Activated T-cell treated with anti-CD3 and anti-CD28 coated beads, Interleukin-2, amount 50 U/mL, for 72 hours (primary cell): ENCODE measurements around the gene ARHGAP10. TPM values are rescaled to one million over a fixed set of nuclear protein-coding genes. Genes with fewer than 3 reads are reported as not detected.

ENCODE experiments used
- ATAC-seq, 2 donors: fragments of 150-1000 bp; cut with Tn5 transposase; replicated peaks in 1 of 2; 2 replicates each; pipeline ENCODE4 v1.10.0; 2021; ENCODE audit warnings: moderate library complexity in 2 of 2, mild to moderate bottlenecking in 1 of 2
- DNase-seq, 2 donors: peaks; one replicate each; pipeline ENCODE4 v3.0.0; 2021 to 2022; ENCODE audit warnings: mixed read lengths in 1 of 2
- H3K27ac Mint-ChIP-seq: one replicate; pipeline ENCODE4 v1.8.0; 2022; ENCODE audit warnings: mild to moderate bottlenecking, moderate library complexity, mixed read lengths
- H3K27me3 Mint-ChIP-seq: one replicate; pipeline ENCODE4 v1.8.0; 2022; ENCODE audit warnings: low read depth, mixed read lengths
- H3K36me3 Mint-ChIP-seq, 2 donors: one replicate each; pipeline ENCODE4 v1.8.0; 2022; ENCODE audit warnings: mixed read lengths in 2 of 2, mild to moderate bottlenecking in 1 of 2; ENCODE audit not compliant: insufficient read depth in 2 of 2
- H3K4me1 Mint-ChIP-seq: one replicate; pipeline ENCODE4 v1.8.0; 2022; ENCODE audit warnings: low read depth, mixed read lengths
- H3K4me3 Mint-ChIP-seq, 2 donors: one replicate each; pipeline ENCODE4 v1.8.0; 2022; ENCODE audit warnings: mild to moderate bottlenecking in 2 of 2, mixed read lengths in 2 of 2, moderate library complexity in 2 of 2
- H3K9me3 Mint-ChIP-seq, 2 donors: one replicate each; pipeline ENCODE4 v1.8.0; 2022; ENCODE audit warnings: mixed read lengths in 2 of 2
- total RNA-seq, 2 donors: library from RNA; stranded (reverse); gene quantifications; one replicate each; pipeline ENCODE4 v1.2.3, GENCODE V29; 2022

ARHGAP10 gene
- total RNA-seq, 2 donors from 2014 or later = 9.3 to 12.4 TPM

DNA sequence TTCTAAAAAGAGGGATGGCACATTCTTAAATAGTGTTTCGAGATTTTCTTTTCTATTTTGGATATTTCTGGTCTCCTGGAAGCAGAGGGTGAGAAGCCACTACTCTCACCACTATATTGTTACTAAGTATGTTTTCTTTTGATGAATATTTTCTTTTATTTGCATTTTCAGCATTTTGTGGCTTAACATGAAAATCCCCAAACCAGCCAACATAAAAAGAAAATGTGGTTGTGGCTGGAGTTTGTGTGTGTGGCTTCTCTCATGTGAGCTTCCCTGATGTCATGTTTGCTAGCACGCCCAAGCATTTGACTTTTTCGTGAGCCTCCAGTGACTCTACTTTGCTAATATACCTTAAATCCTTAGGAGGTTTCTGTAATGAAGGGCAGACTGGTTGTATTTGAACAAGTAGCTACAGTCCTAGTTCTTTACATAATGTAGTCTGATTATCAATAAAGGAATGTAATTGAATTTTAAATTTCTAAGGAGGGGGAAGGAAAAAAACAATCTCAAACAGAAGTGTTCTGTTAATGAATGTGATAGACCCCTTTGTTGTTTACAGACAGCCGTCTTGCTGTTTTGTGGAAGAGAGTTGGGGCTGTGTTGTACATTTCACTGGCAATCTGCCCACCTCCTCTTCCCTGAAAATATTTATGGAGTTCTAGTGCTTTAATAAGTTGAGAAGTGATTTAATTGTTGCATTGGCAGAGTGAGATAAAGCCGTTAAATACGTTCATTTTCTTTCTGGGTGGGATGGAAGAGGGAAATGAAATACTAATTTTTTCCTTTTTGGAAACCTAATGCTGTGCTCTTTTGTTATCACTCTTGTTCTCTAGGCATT lies 114.6 kb downstream of the ARHGAP10 start:
- peak; percentile 28 to 37 for DNase-seq
- Mint-ChIP-seq H3K4me1 (no peaks in the 10 kb centered on the region), H3K4me3 (no peak overlapping the region), H3K27me3 (peaks cover 6% of the 10 kb centered on the region), H3K27ac (no peak overlapping the region), H3K9me3 (no peaks in the 10 kb centered on the region), H3K36me3 (no peaks in the 10 kb centered on the region)
- ATAC-seq = peak; percentile 74 to 84

DNA sequence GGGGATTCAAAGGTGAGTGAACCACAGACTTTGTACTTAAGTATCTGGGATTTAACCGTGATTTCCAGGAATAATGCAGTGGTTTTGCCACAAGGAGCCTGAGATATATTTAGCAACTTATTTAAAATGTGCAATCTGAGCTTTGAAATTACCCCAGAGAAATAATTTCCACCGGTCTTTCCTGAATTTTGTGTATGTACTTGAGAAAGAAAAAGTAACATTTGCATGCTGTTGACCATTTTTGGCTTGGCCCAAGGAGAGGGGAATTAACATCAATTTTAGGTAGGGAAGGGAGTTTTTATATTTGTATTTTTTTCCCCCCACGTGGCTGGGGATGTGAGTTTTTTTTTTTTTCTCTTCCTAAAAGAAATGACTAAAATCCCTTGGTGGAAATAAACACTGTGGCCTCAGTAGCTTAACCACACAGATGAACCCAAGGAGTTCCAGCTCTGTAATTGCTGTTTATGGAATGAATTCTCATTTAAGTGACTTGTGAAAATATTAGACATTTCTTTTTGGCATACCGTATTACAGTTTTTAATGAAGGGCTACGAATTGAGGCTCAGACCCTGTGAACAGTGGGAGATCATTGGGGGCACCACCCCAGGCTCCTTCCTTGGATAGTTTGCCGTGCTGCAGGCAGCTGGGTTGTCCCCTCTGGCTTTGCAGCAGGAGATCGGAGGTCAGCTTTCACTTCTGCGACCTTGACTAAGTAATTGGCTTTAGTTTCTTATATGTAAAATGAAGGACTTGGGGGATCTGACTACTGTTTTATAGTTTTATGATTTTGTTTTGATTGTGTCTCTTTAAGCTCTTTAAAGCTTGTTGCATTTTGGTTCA lies 116.1 kb downstream of the ARHGAP10 start:
- no peaks in the 10 kb centered on the region for H3K9me3 Mint-ChIP-seq
- no peak overlapping the region for H3K27ac Mint-ChIP-seq
- H3K4me3 Mint-ChIP-seq = no peak overlapping the region
- H3K4me1 Mint-ChIP-seq = no peaks in the 10 kb centered on the region
- DNase-seq (no peak), ATAC-seq (no peak)
- no peaks in the 10 kb centered on the region for H3K36me3 Mint-ChIP-seq
- no peaks in the 10 kb centered on the region for H3K27me3 Mint-ChIP-seq

DNA sequence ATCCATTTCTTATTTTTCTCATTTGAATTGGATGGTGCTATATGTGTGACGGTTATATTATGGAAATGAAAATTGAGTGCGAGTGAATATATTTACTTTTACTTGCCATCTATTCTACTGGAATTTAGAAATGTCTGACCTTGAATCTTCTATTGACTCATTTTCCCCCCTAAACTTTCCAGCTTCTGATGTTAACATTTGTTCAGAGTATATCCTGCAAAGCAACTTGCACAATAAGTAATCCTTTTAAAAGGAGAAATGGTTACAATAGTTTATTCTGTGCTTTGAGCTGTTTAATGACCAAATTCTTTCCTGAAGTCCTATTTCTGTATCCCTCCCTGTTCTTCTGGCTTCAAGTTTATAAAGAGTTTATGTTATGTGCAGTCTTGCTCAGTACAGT lies 116.7 kb downstream of the ARHGAP10 start:
- Mint-ChIP-seq H3K4me3 (no peak overlapping the region), H3K27me3 (no peaks in the 10 kb centered on the region), H3K27ac (no peak overlapping the region), H3K36me3 (no peaks in the 10 kb centered on the region), H3K9me3 (no peaks in the 10 kb centered on the region), H3K4me1 (no peaks in the 10 kb centered on the region)
- DNase-seq (no peak), ATAC-seq (no peak)

DNA sequence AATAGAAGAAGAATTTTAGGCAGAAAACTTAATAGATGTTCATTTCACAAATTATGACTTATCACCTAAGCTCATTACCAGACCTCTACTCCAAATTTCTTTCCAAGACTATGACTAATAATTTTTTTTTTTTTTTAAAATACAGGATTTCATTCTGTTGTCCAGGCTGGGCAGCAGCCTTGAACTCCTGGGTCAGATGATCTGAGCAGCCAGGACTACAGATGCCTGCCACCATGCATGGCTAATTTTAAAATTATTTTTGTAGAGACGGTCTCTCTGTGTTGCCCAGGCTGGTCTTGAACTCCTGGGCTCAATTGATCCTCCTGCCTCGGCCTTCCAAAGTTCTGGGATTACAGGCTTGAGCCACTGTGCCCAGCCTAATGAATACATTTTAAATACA lies 119.2 kb downstream of the ARHGAP10 start:
- Mint-ChIP-seq H3K36me3 (no peaks in the 10 kb centered on the region), H3K4me3 (no peak overlapping the region)
- DNase-seq = no peak

DNA sequence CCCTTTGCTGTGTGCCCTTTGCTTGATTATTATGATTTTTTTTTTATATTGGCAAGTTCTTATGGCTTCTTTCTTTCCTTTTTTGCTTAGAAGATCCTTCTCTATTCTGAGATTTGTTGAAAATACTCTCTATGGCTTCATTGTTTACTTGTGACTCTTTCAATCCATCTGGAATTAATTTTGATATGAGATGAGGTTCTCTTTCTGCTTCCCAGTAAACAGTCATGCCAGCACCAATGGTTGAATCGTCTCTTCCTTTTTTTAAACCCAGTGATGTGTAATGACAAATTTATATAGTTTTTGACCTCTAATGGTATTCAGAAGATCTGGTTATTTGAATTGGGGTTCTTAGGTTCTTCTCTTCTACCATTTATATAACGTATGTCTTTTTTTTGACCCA lies 121.8 kb downstream of the ARHGAP10 start:
- ATAC-seq = no peak
- Mint-ChIP-seq H3K4me3 (no peak overlapping the region), H3K36me3 (no peaks in the 10 kb centered on the region), H3K4me1 (no peaks in the 10 kb centered on the region), H3K27ac (no peak overlapping the region), H3K27me3 (no peaks in the 10 kb centered on the region), H3K9me3 (no peaks in the 10 kb centered on the region)
- no peak for DNase-seq

More for the DNA sequence above, 119.2 kb downstream of the ARHGAP10 start:
- no peak overlapping the region for H3K27ac Mint-ChIP-seq
- no peaks in the 10 kb centered on the region for H3K4me1 Mint-ChIP-seq
- no peaks in the 10 kb centered on the region for H3K9me3 Mint-ChIP-seq
- no peaks in the 10 kb centered on the region for H3K27me3 Mint-ChIP-seq
- no peak for ATAC-seq

- Mint-ChIP-seq H3K36me3 (no peaks in the 10 kb centered on the region), H3K4me1 (no peaks in the 10 kb centered on the region), H3K4me3 (no peak overlapping the region), H3K27ac (no peak overlapping the region), H3K27me3 (no peaks in the 10 kb centered on the region), H3K9me3 (no peaks in the 10 kb centered on the region)
- DNase-seq = no peak
- ATAC-seq = no peak
Measured at GRCh38 chr4:147854154-147854553, 122.3 kb downstream of the ARHGAP10 start.

DNA sequence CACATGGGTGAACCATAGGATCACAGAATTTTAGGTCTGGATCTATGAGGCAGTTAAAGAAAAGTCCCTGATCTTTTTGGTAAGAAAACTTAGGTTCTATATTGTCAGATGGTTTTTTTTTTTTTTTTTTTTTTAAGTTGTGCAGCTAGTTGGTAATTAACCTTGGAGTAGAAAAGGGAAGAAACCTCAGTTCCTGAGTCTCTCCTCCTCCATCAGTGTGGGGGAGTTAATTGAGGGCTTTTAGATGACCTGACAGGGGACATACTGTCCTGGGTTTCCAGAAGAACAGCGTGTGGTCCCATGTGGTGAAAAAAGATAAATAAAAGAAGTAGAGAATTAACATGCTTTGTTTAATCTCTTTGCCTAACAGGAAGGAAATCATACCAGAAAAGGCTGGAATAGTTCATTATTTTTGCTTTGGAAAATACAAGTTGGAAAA lies 123.7 kb downstream of the ARHGAP10 start:
- H3K36me3 Mint-ChIP-seq = no peaks in the 10 kb centered on the region
- H3K9me3 Mint-ChIP-seq = no peaks in the 10 kb centered on the region
- no peaks in the 10 kb centered on the region for H3K27me3 Mint-ChIP-seq
- H3K4me1 Mint-ChIP-seq = no peaks in the 10 kb centered on the region
- no peak overlapping the region for H3K4me3 Mint-ChIP-seq
- H3K27ac Mint-ChIP-seq = no peak overlapping the region
- ATAC-seq (no peak), DNase-seq (no peak)

- H3K4me3 Mint-ChIP-seq = no peak overlapping the region
- ATAC-seq (no peak), DNase-seq (no peak)
- no peak overlapping the region for H3K27ac Mint-ChIP-seq
- no peaks in the 10 kb centered on the region for H3K36me3 Mint-ChIP-seq
- no peaks in the 10 kb centered on the region for H3K9me3 Mint-ChIP-seq
- peaks cover 8% of the 10 kb centered on the region for H3K4me1 Mint-ChIP-seq
- H3K27me3 Mint-ChIP-seq = no peaks in the 10 kb centered on the region
Measured at GRCh38 chr4:147860960-147861359, 129.1 kb downstream of the ARHGAP10 start.

- no peak overlapping the region for H3K4me3 Mint-ChIP-seq
- peaks cover 8% of the 10 kb centered on the region for H3K4me1 Mint-ChIP-seq
- H3K36me3 Mint-ChIP-seq = no peaks in the 10 kb centered on the region
- H3K9me3 Mint-ChIP-seq = no peaks in the 10 kb centered on the region
- ATAC-seq (no peak), DNase-seq (no peak)
- no peak overlapping the region for H3K27ac Mint-ChIP-seq
- no peaks in the 10 kb centered on the region for H3K27me3 Mint-ChIP-seq
Measured at GRCh38 chr4:147862043-147862692, 130.3 kb downstream of the ARHGAP10 start.

DNA sequence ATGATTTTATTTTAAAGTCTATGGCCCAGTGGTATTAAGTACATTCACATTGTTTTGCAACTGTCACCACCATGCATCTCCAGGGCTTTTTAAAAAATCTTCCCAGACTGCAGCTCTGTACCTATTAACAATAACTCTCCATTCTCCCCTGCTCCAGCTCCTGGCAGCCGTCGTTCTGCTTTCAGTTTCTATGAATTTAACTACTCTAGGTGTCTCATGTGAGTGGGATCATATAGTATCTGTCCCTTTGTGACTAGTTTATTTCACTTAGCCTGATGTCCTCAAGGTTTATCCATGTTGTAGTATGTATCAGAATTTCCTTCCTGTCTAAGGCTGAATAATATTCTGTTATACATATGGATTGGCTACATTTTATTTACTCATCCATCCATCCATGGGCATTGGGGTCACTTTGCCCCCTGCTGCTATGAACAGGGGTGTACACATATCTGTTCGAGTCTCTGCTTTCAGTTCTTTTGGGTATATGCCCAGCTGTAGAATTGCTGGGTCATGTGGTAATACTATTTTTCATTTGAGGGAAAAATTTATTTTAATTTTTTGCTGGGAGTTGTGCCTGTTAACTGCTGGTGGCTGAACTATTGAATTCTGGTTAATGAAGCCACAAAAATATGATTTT lies 131.3 kb downstream of the ARHGAP10 start:
- no peak for DNase-seq
- Mint-ChIP-seq H3K36me3 (no peaks in the 10 kb centered on the region), H3K9me3 (no peaks in the 10 kb centered on the region), H3K4me1 (peaks cover 8% of the 10 kb centered on the region), H3K27ac (no peak overlapping the region), H3K4me3 (no peak overlapping the region), H3K27me3 (no peaks in the 10 kb centered on the region)
- peak in 1 of 2 donors; percentile 28 for ATAC-seq

- no peak overlapping the region for H3K27ac Mint-ChIP-seq
- no peak overlapping the region for H3K4me3 Mint-ChIP-seq
- DNase-seq = no peak
- H3K27me3 Mint-ChIP-seq = no peaks in the 10 kb centered on the region
- no peaks in the 10 kb centered on the region for H3K36me3 Mint-ChIP-seq
- H3K4me1 Mint-ChIP-seq = peaks cover 8% of the 10 kb centered on the region
- no peaks in the 10 kb centered on the region for H3K9me3 Mint-ChIP-seq
- ATAC-seq = no peak
Measured at GRCh38 chr4:147863808-147864472, 132.1 kb downstream of the ARHGAP10 start.

DNA sequence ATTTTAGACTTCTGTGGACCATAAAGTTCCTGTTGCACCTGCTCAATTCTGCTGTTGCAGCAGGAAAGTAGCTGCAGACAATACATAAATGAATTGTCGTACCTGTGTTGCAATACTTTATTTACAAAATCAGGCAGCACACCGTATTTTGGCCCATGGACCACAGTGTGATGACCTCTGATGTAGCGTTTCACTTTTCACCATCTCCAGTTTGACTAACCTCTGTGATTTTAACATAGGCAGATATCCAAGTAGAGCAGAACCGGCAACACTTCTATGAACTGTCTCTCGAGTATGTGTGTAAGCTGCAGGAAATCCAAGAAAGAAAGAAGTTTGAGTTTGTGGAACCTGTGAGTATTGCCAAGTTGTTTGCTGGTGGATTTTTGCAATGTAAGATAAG lies 132.7 kb downstream of the ARHGAP10 start:
- H3K36me3 Mint-ChIP-seq = no peaks in the 10 kb centered on the region
- no peaks in the 10 kb centered on the region for H3K9me3 Mint-ChIP-seq
- no peak for DNase-seq

More for the DNA sequence above, 132.7 kb downstream of the ARHGAP10 start:
- no peaks in the 10 kb centered on the region for H3K27me3 Mint-ChIP-seq
- H3K4me3 Mint-ChIP-seq = no peak overlapping the region
- no peak overlapping the region for H3K27ac Mint-ChIP-seq
- ATAC-seq = no peak
- H3K4me1 Mint-ChIP-seq = peaks cover 8% of the 10 kb centered on the region
